Measurements from ENCODE around the gene FXYD3. TPM values are rescaled to one million over a fixed set of nuclear protein-coding genes. Genes with fewer than 3 reads are reported as not detected.

FXYD3 gene
- total RNA-seq, 1 donor from 2014 or later: not detected

DNA sequence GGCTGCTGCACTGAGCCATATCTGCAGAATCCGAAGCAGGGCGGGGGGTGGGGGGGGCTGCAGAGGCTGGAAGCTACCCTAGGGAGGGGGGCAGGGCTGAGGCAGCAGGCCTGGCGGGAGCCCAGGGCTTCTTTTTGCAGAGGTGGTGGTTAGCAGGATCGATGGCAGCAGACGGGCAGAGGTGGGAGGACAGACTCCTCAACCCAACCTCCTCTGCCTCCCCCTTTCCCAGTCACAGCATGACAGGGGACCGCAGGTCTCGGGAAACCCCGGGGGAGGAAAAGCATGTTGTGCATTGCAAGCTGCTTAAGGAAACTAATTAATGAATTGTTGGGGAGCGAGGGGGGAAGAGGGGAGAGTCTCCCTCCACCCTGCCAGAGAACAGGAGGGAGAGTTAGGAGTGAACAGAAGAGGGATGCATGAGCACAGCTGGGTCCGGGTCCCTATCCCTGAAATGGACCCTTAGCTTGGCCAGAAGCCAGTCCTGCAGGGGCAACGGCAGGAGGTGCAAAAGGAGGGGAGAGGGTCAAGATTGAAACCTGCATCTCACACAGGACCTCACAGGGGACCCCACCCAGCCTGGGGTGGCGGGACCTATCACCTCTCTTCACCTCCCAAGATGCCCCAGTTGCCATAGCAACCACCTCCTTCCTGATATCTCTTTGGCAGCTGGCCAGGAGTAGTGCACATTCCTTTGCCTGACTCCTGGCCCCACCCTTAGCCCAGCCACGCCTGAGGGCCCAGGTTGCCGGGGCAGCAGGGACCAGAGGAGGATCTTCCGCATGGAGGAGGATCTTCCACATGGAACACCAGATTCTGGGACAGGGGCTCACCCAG, 29.2 kb downstream of the FXYD3 start:
- H3K36me3 Mint-ChIP-seq (ENCODE audit: unreplicated experiment): no peaks in the 10 kb centered on the region
- peak; percentile 60 for DNase-seq
- H3K27ac Mint-ChIP-seq (ENCODE audit: unreplicated experiment): peak overlapping the region; percentile 62
- TF ChIP-seq, protein P1, sequence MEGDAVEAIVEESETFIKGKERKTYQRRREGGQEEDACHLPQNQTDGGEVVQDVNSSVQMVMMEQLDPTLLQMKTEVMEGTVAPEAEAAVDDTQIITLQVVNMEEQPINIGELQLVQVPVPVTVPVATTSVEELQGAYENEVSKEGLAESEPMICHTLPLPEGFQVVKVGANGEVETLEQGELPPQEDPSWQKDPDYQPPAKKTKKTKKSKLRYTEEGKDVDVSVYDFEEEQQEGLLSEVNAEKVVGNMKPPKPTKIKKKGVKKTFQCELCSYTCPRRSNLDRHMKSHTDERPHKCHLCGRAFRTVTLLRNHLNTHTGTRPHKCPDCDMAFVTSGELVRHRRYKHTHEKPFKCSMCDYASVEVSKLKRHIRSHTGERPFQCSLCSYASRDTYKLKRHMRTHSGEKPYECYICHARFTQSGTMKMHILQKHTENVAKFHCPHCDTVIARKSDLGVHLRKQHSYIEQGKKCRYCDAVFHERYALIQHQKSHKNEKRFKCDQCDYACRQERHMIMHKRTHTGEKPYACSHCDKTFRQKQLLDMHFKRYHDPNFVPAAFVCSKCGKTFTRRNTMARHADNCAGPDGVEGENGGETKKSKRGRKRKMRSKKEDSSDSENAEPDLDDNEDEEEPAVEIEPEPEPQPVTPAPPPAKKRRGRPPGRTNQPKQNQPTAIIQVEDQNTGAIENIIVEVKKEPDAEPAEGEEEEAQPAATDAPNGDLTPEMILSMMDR (IDR thresholded peaks at IDR 0.05; ENCODE audit: partially characterized antibody, unreplicated experiment): no peak
- H3K4me1 Mint-ChIP-seq (ENCODE audit: low read depth, unreplicated experiment): peaks cover 16% of the 10 kb centered on the region
- H3K9me3 Mint-ChIP-seq (ENCODE audit: unreplicated experiment): peaks cover 6% of the 10 kb centered on the region
- peak overlapping the region; percentile 78 for H3K4me3 Mint-ChIP-seq (ENCODE audit: unreplicated experiment)
- peaks cover 17% of the 10 kb centered on the region for H3K27me3 Mint-ChIP-seq (ENCODE audit: unreplicated experiment)

DNA sequence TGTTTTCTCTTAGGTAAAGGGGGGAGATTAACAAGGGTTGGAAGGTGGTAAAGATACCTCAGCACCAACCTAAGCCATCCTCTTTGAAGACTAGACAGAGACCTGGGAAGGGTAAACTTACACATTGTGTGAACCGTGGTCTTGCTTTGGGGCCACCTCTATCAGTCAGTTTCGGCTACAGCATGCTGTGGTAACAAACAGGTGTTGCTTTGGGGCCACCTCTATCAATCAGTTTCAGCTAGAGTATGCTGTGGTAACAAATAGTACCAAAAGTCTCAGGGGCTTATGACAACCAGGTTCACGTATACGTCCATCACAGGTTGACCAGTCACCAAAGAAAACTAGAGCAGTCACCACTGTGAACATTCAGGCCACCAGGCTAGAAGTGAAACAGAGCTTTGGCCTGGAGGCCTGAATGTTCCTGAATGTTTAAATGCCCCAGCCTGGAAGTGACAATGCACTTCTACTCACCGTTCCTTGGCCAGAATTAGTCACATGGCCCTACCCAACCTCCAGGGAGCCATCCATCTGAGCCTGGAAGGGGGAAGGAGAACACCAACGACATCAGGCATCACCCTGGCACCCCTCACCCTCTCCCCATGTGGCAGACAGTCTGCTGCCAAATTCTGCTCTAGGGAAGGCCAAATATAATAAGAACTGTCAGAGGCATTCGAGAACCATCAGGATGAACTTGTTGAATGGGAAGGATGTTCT, 31.3 kb downstream of the FXYD3 start:
- Mint-ChIP-seq H3K9me3 (ENCODE audit: unreplicated experiment) (peaks cover 3% of the 10 kb centered on the region), H3K36me3 (ENCODE audit: unreplicated experiment) (no peaks in the 10 kb centered on the region), H3K4me1 (ENCODE audit: low read depth, unreplicated experiment) (peaks cover 14% of the 10 kb centered on the region), H3K27me3 (ENCODE audit: unreplicated experiment) (peaks cover 18% of the 10 kb centered on the region), H3K4me3 (ENCODE audit: unreplicated experiment) (no peak overlapping the region), H3K27ac (ENCODE audit: unreplicated experiment) (no peak overlapping the region)
- no peak for DNase-seq
- TF ChIP-seq, protein P1 (IDR thresholded peaks at IDR 0.05; ENCODE audit: partially characterized antibody, unreplicated experiment): no peak

DNA sequence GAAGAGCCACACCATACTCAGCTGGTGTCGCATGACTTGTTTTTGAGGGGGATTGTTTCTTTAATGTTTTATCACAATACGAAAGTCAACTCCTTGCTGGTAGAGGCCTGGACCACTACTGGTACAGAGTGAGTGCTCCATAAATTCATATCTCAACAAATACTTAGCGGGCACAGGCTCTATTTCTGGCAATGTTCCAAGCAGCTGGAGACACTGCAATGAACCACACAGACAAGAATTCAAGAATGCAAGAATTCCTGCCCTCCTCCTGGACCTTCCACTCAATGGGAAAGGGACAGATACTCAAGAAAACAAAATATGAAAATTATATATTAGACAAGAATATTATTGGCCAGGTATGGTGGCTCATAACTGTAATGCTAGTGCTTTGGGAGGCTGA, 33.8 kb downstream of the FXYD3 start:
- TF ChIP-seq, protein P1 (IDR thresholded peaks at IDR 0.05; ENCODE audit: partially characterized antibody, unreplicated experiment): no peak
- Mint-ChIP-seq H3K4me3 (ENCODE audit: unreplicated experiment) (no peak overlapping the region), H3K27ac (ENCODE audit: unreplicated experiment) (no peak overlapping the region), H3K9me3 (ENCODE audit: unreplicated experiment) (peaks cover 2% of the 10 kb centered on the region), H3K36me3 (ENCODE audit: unreplicated experiment) (no peaks in the 10 kb centered on the region), H3K4me1 (ENCODE audit: low read depth, unreplicated experiment) (peaks cover 9% of the 10 kb centered on the region), H3K27me3 (ENCODE audit: unreplicated experiment) (peaks cover 15% of the 10 kb centered on the region)
- no peak for DNase-seq

DNA sequence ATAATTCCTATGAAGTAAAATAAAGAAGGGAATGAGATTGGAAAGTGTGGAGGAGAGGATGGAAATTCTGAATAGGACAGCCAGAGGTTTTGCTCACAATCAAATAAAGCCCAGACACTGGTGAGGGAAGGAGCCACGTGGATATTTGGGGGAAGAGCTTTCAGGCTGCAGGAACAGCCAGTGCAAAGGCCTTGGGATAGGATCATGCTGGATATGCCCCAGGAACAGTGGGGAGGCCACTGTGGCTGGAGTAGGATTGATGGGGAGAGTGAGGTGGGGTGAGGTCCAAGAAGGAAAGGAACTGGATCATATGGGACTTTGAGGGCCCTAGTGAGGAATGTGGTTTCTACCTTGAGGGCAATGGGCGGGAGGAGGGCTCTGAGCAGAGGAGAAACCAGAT, 34.8 kb downstream of the FXYD3 start:
- TF ChIP-seq, protein P1 (IDR thresholded peaks at IDR 0.05; ENCODE audit: partially characterized antibody, unreplicated experiment): no peak
- H3K27ac Mint-ChIP-seq (ENCODE audit: unreplicated experiment): peak overlapping the region; percentile 1
- H3K36me3 Mint-ChIP-seq (ENCODE audit: unreplicated experiment): no peaks in the 10 kb centered on the region
- peaks cover 2% of the 10 kb centered on the region for H3K9me3 Mint-ChIP-seq (ENCODE audit: unreplicated experiment)
- peaks cover 7% of the 10 kb centered on the region for H3K4me1 Mint-ChIP-seq (ENCODE audit: low read depth, unreplicated experiment)
- H3K4me3 Mint-ChIP-seq (ENCODE audit: unreplicated experiment): no peak overlapping the region
- peaks cover 17% of the 10 kb centered on the region for H3K27me3 Mint-ChIP-seq (ENCODE audit: unreplicated experiment)
- DNase-seq: no peak
